ENCODE measurements around the gene ZSWIM5.

ZSWIM5 gene

DNA sequence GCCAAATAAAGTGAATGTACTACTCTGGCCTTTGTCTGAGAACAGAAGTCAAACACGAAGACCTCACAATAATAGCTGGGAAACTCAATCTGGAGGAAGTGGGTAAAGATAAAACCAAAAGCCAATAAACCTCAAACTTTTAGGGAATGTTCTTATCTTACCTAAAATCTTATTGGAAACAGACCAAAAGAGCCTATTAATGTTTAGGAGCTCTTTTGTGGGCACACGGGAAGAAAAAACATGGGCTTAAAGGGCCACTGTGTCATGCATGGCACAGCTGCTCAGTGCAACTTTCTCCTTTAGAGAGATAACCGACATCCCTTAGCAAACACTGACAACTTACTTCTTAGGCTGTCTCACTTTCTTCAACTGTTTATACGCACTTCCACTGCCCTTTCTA is 236.1 kb downstream of the ZSWIM5 start:
- Mint-ChIP-seq H3K27ac (no peak overlapping the region), H3K27me3 (no peaks in the 10 kb centered on the region), H3K36me3 (ENCODE audit: low read depth) (peaks cover 36% of the 10 kb centered on the region)

More for the DNA sequence above, 236.1 kb downstream of the ZSWIM5 start:
- H3K4me3 Mint-ChIP-seq: no peak overlapping the region
- peaks cover 6% of the 10 kb centered on the region for H3K4me1 Mint-ChIP-seq (ENCODE audit: low read depth)
- no peaks in the 10 kb centered on the region for H3K9me3 Mint-ChIP-seq
